Measurements from ENCODE around the gene PROZ. TPM values are rescaled to one million over a fixed set of nuclear protein-coding genes. Genes with fewer than 3 reads are reported as not detected.

The PROZ gene
- total RNA-seq, 2 experiments from 2014 or later: 0.19 TPM; not detected in 1

DNA sequence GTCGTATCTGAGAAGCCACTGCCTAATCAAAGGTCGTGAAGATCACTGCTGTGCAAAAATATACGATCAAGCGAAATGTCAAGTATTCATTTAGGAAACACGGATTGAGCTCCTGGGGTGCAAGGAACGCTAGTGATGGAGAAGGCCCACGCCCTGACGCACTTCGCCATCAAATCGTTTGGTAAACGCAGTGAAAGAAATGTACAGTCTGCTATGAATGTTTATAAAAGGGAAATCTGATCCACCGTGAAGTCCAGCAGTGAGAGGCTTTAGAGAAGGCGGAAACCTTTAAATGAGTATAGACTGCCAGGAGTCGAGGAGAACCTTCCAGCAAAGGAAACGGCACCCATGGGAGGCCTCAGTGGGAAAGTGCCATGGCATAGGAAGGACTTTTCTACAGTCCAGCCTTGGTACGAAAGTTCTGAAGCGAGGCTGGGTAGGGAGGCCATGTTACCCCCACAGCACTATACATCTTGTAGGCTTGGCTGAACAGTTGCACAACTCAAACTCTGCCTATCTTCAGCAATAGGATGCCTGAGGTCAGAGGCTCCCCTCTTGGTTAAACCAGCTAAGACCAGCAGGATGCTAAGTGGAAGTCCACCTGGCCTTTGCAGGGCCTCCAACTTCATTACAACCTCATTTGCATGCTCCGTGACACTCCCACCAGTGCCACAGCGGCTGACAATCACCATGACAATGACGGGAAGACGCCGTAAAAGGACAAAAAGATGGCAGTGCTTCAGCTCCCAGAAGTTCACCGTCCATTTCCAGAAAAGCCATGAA is 29.6 kb downstream of the PROZ start:
- Mint-ChIP-seq H3K27me3 (no peaks in the 10 kb centered on the region), H3K36me3 (ENCODE audit: low read depth) (peaks cover 63% of the 10 kb centered on the region), H3K9me3 (peaks cover 2% of the 10 kb centered on the region), H3K27ac (no peak overlapping the region), H3K4me1 (peaks cover 54% of the 10 kb centered on the region), H3K4me3 (no peak overlapping the region)
- DNase-seq: no peak
- CTCF ChIA-PET: interaction anchor here (0.7 to 1.3 kb wide), 2 partner anchors 9 to 296 kb away, joined by 3 to 4 read pairs; no protein-coding TSS in a partner anchor
- POLR2A ChIA-PET: interaction anchor here (0.9 kb wide), 1 partner anchor 21 kb away, joined by 4 read pairs; the partner anchor contains the start of genes CUL4A and PCID2

DNA sequence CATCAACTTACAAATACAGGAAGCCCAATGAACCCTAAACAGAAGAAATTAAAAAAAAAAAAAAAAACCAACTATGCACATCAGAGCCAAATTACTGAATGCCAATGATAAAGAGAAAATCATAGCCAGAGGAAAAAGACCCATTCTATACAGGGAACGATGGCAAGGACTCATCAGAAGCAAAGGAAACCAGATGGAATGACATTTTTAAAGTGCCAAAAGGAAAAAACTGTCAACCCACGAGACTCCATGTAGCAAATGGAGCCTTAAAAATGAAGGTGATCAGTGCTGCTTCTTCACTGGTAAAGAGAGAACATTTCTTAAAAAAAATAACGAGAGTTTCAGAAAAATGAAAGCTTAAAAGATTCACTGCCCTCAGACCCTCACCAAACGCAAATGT is 31.7 kb downstream of the PROZ start:
- ChIA-PET CTCF (interaction anchor here (1.4 kb wide), 1 partner anchor 359 kb away, joined by 3 read pairs; no protein-coding TSS in a partner anchor), POLR2A (no interaction called here)
- no peaks in the 10 kb centered on the region for H3K27me3 Mint-ChIP-seq
- H3K4me3 Mint-ChIP-seq: no peak overlapping the region
- peaks cover 2% of the 10 kb centered on the region for H3K9me3 Mint-ChIP-seq
- peaks cover 62% of the 10 kb centered on the region for H3K36me3 Mint-ChIP-seq (ENCODE audit: low read depth)
- no peak overlapping the region for H3K27ac Mint-ChIP-seq
- DNase-seq: no peak
- H3K4me1 Mint-ChIP-seq: peaks cover 43% of the 10 kb centered on the region

DNA sequence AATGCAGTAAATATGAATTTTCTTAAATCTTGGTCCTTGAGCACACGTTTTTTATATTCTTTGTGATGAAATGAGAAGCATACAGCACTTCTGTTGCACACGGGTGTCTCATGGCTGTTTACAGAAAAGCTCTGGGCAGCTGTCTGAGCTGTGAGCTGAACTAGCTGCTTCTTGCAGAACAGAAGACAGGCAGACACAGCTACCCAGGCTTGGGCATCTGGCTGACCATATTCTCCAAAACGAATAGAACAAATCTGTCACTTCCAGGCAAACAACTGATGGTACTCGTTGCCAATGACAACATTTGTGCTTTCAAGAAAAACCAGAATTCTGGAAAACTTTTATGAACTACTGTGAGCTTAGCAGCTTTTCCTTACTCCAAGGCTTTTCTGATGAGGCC is 33.8 kb downstream of the PROZ start:
- no peak overlapping the region for H3K27ac Mint-ChIP-seq
- peaks cover 28% of the 10 kb centered on the region for H3K4me1 Mint-ChIP-seq
- DNase-seq: no peak
- H3K36me3 Mint-ChIP-seq (ENCODE audit: low read depth): peaks cover 63% of the 10 kb centered on the region
- no peak overlapping the region for H3K4me3 Mint-ChIP-seq
- CTCF ChIA-PET: no interaction called here
- H3K9me3 Mint-ChIP-seq: peaks cover 2% of the 10 kb centered on the region
- POLR2A ChIA-PET: no interaction called here
- H3K27me3 Mint-ChIP-seq: no peaks in the 10 kb centered on the region

DNA sequence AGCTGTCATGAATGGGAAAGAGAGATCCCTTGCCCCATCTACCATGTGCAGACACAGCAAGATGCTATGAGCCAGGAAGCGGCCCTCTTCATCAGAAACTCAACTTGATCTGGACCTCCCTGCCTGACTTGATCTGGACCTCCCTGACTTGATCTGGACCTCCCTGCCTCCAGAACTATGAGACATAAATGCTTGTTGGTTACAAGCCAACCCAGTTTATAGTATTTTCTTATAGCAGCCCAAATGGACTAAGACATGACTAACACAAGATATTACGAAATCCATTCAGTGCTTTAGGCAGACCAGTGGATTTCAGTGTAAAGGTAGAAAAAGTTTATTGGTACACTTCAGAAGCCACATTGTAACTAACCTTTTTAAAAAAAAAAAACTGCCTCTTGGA is 34.5 kb downstream of the PROZ start:
- no peak for DNase-seq
- H3K4me3 Mint-ChIP-seq: no peak overlapping the region
- peaks cover 21% of the 10 kb centered on the region for H3K4me1 Mint-ChIP-seq
- H3K36me3 Mint-ChIP-seq (ENCODE audit: low read depth): peaks cover 61% of the 10 kb centered on the region
- H3K27ac Mint-ChIP-seq: no peak overlapping the region
- H3K27me3 Mint-ChIP-seq: no peaks in the 10 kb centered on the region
- peaks cover 2% of the 10 kb centered on the region for H3K9me3 Mint-ChIP-seq
- ChIA-PET CTCF (interaction anchor here (1.4 kb wide), 1 partner anchor 17 kb away, joined by 3 read pairs; no protein-coding TSS in a partner anchor), POLR2A (no interaction called here)

DNA sequence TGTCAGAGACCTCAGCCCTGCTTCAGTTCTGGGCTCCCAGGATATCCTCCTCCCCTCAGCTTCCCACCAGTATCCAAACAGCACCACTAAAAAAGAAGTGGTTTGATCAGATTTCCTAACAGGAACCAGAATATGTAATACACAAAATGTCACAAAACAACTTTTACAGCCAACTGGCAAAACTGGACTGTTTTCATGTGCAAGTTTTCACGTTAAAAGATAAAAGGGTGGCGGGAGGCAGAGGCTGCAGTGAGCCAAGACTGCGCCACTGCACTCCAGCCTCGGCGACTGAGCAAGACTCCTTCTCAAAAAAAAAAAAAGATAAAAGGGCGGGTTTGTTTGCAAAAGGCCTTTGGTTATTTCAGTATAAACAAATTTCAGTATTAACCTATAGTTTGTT is 36.9 kb downstream of the PROZ start:
- ChIA-PET CTCF (no interaction called here), POLR2A (no interaction called here)
- Mint-ChIP-seq H3K27ac (peak overlapping the region; percentile 36), H3K9me3 (no peaks in the 10 kb centered on the region), H3K4me1 (peaks cover 8% of the 10 kb centered on the region), H3K27me3 (no peaks in the 10 kb centered on the region), H3K4me3 (no peak overlapping the region), H3K36me3 (ENCODE audit: low read depth) (peaks cover 58% of the 10 kb centered on the region)
- no peak for DNase-seq

DNA sequence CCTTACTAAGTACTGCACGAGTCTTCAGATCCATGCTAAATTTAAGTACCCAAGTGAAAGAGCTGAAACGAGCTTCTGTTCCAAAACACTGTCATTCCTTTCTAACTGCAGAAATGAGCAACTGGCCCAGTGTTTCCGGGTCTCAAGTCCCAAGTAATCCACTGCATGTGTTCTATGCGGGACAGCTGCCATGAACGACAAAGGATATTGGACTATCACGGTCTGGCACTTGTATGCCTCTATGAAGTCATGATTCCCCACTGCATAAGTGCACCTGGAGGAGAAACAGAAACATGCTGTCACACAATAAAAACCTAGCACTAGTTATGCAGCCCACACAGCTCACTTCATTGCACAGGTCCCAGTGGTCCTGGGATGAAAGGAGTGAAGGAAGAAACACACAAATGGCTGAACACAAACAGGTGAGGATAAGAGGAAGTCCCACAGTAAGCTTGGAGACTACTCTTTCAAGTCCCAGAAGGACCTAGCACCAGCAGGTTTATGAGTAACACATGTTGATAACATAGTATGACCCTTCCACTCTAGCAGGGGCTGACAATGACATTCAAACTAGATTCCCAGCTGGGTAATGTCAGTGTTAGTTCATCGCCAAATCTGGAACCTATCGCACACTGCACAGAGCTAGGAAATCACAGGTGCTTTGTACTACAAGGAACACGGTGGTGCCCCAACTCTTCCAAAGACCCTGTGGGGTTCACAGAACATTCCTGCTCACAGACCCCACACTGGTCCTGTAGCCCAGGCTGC is 38.7 kb downstream of the PROZ start:
- POLR2A ChIA-PET: interaction anchor here (1.6 kb wide), 1 partner anchor 12 kb away, joined by 4 read pairs; the partner anchor contains the start of genes CUL4A and PCID2
- H3K27me3 Mint-ChIP-seq: no peaks in the 10 kb centered on the region
- no peak overlapping the region for H3K27ac Mint-ChIP-seq
- H3K4me1 Mint-ChIP-seq: peaks cover 12% of the 10 kb centered on the region
- H3K9me3 Mint-ChIP-seq: no peaks in the 10 kb centered on the region
- DNase-seq: no peak
- H3K4me3 Mint-ChIP-seq: no peak overlapping the region
- CTCF ChIA-PET: interaction anchor here (1.3 kb wide), 1 partner anchor 8 kb away, joined by 4 read pairs; no protein-coding TSS in a partner anchor
- H3K36me3 Mint-ChIP-seq (ENCODE audit: low read depth): peaks cover 53% of the 10 kb centered on the region

DNA sequence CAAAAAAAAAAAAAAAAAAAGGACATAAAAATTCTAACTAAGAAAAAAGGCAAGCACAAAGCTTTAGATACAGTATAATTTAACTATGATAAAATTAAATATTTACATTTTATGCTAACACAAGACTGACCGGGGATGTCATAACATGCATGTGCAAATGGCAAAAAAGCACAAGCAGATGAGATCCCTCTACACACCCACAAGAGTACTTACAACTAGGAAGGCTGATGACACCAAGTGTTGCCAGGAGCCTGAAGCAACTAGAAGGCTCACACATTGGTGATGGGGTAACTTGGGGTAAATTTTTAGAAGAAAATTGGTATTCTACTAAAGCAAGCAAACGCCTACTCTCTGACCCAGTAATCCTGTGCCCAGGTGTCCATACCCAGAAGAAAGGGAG is 43.4 kb downstream of the PROZ start:
- POLR2A ChIA-PET: no interaction called here
- Mint-ChIP-seq H3K9me3 (no peaks in the 10 kb centered on the region), H3K27me3 (no peaks in the 10 kb centered on the region), H3K36me3 (ENCODE audit: low read depth) (peaks cover 44% of the 10 kb centered on the region), H3K4me3 (no peak overlapping the region), H3K27ac (no peak overlapping the region), H3K4me1 (peaks cover 44% of the 10 kb centered on the region)
- CTCF ChIA-PET: interaction anchor here (0.6 kb wide), 1 partner anchor 121 kb away, joined by 3 read pairs; no protein-coding TSS in a partner anchor
- DNase-seq: no peak

DNA sequence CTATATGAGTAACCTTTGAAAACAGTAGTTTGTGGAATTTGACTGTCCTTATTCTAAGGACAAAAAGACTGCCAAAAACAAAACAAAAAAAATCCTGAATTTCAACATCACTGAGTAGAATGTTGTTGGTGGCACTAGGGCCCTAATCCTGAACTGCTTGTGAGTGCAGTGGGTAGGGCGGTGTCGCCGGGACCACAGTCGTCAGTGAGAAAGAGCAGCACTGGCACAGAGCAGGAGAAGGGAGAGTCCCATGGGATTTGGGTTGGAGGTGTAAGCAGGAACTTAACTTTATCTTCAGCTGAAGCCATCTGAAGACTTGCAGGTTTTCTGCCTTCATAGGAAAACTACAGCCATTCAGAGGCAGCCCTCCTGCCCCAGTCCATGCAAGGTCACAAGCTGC is 44.5 kb downstream of the PROZ start:
- CTCF ChIA-PET: no interaction called here

DNA sequence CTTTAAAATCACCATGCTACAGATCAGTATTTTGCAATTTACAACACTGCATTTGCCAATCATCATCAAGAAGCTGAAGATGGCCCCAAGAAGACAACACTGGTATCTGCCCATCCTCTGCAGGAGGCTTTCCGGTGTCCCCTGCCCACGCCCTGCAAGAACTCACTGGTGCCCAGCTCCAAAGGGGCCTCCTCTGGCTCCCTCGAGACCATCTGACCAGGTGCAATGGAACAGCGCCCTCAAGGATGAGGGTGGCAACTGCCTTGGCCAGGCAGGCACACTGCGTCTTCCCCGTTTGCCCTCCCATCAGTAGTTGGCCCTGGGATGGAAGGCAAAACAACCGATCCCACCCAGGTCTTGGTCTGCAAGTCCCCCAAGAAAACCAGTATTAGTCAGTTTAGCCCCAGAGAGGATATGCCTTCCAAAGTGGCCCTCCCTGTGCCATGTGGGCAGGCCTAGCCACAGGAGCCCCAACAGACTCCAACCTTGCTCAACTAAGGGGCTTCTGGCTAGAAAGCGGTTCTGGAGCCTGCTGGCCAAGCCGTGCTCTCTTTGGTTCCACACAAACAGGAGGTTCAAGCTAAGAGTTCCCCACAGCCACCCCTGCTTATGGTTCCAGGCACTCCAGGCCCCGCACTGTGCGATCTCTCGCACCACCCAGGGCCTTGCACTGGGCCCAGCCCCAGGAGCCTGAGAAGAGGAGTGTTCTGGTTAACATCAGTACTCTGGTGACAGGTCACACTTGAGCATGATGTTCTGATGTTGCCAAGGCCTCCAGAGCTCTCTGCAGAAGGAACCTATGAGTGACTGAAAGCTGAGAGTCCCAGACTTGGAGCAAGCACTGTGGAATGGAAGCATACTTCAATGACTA is 45.3 kb downstream of the PROZ start:
- H3K27me3 Mint-ChIP-seq: no peaks in the 10 kb centered on the region
- no peak for DNase-seq

More for the DNA sequence above, 44.5 kb downstream of the PROZ start:
- H3K9me3 Mint-ChIP-seq: no peaks in the 10 kb centered on the region
- peaks cover 44% of the 10 kb centered on the region for H3K36me3 Mint-ChIP-seq (ENCODE audit: low read depth)
- DNase-seq: no peak
- no peaks in the 10 kb centered on the region for H3K27me3 Mint-ChIP-seq
- H3K27ac Mint-ChIP-seq: peak overlapping the region; percentile 7
- POLR2A ChIA-PET: no interaction called here
- H3K4me3 Mint-ChIP-seq: no peak overlapping the region
- H3K4me1 Mint-ChIP-seq: peaks cover 53% of the 10 kb centered on the region

DNA sequence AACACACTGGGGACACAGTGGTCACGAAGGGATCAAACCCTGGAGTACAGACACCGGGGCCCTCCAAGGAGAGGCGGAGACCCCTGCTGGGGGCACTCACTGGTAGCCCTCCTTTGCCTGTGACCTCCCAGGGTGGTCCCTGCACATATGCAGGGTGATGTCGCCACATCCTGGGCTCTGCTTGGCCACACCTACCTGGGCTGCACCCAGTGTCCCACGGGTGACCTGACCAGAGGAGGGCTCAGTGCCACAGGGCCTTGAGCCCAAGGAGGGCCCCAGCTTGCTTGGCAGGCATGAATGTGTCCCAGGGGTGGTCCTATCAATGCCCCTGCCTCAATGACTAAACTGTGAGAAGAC is 45.9 kb downstream of the PROZ start:
- Mint-ChIP-seq H3K27ac (no peak overlapping the region), H3K4me3 (no peak overlapping the region), H3K4me1 (peaks cover 53% of the 10 kb centered on the region), H3K27me3 (no peaks in the 10 kb centered on the region), H3K9me3 (no peaks in the 10 kb centered on the region), H3K36me3 (ENCODE audit: low read depth) (peaks cover 34% of the 10 kb centered on the region)
- CTCF ChIA-PET: no interaction called here
- DNase-seq: no peak
- POLR2A ChIA-PET: no interaction called here

More for the DNA sequence above, 45.3 kb downstream of the PROZ start:
- ChIA-PET POLR2A (no interaction called here), CTCF (no interaction called here)
- Mint-ChIP-seq H3K36me3 (ENCODE audit: low read depth) (peaks cover 40% of the 10 kb centered on the region), H3K4me1 (peaks cover 53% of the 10 kb centered on the region), H3K27ac (peak overlapping the region; percentile 7), H3K4me3 (no peak overlapping the region), H3K9me3 (no peaks in the 10 kb centered on the region)

DNA sequence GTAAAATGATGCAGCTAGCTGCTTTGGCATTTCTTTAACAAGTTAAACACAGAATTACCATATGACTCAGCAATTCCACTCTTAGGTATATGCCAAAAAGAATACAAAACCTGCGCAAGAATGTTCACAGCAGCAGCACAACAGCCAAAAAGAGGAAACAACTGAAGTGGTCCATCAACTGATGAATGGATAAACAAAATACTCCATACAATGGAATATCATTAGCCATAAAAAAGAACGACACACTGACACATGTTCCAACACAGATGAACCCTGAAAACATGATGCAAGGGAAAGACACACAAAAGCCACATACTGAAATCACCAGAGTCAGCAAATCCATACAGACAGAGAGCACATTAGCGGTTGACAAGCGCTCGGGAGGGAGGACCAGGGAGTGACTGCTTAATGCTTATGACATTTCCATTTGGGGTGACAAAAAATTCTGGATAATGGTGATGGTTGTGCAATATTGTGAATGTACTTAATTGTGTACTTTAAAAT is 47.0 kb downstream of the PROZ start:
- H3K9me3 Mint-ChIP-seq: no peaks in the 10 kb centered on the region

DNA sequence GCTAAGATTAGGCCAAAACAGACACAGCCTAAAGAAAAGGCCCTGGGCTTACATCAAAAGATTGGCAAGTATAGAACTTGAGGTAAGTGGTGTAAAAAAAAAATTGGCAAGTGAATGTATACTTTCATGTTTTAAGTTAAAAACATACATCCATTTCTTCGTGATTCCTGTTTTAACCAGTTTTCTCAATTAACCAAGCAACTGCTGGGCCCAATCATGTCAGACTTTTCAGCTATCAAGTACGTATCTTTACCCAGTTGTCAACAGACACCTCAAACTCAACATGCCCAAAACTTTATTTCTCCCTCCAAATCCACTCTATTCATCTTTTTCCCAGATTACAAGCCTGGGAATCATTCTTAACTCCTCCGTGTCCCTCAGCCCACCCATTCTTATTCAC is 49.0 kb downstream of the PROZ start:
- H3K4me1 Mint-ChIP-seq: peaks cover 65% of the 10 kb centered on the region
- no peaks in the 10 kb centered on the region for H3K27me3 Mint-ChIP-seq
- ChIA-PET CTCF (interaction anchor here (0.9 kb wide), 1 partner anchor 14 kb away, joined by 3 read pairs; no protein-coding TSS in a partner anchor), POLR2A (no interaction called here)
- H3K9me3 Mint-ChIP-seq: no peaks in the 10 kb centered on the region
- DNase-seq: no peak
- peak overlapping the region; percentile 90 for H3K27ac Mint-ChIP-seq
- H3K36me3 Mint-ChIP-seq (ENCODE audit: low read depth): peaks cover 45% of the 10 kb centered on the region
- peak overlapping the region; percentile 81 for H3K4me3 Mint-ChIP-seq

More for the DNA sequence above, 47.0 kb downstream of the PROZ start:
- no peak for DNase-seq
- Mint-ChIP-seq H3K36me3 (ENCODE audit: low read depth) (peaks cover 28% of the 10 kb centered on the region), H3K27me3 (no peaks in the 10 kb centered on the region), H3K4me3 (peak overlapping the region; percentile 81), H3K27ac (peak overlapping the region; percentile 78), H3K4me1 (peaks cover 55% of the 10 kb centered on the region)
- ChIA-PET POLR2A (no interaction called here), CTCF (no interaction called here)
